HEK293 (cell line): ENCODE results near the gene AATF.

Experiments used
- ATF2 ChIP-seq: fragments of 450-650 bp; formaldehyde crosslinking; IDR thresholded peaks from 2 replicates; pipeline ENCODE4 v1.5.1; 2016; ENCODE audit warnings: missing biosample characterization, missing genetic modification characterization, low read depth
- BCL11B ChIP-seq: fragments of 450-650 bp; formaldehyde crosslinking; IDR thresholded peaks from 2 replicates; pipeline ENCODE4 v1.5.1; 2016; ENCODE audit warnings: low read depth, missing biosample characterization, missing genetic modification characterization
- FEZF1 ChIP-seq: fragments of 450-650 bp; formaldehyde crosslinking; IDR thresholded peaks from 2 replicates; pipeline ENCODE4 v1.5.1; 2016; ENCODE audit warnings: missing biosample characterization, missing genetic modification characterization
- KLF1 ChIP-seq: fragments of 450-650 bp; formaldehyde crosslinking; IDR thresholded peaks from 2 replicates; pipeline ENCODE4 v1.5.1; 2016; ENCODE audit warnings: missing biosample characterization, missing genetic modification characterization
- KLF17 ChIP-seq: fragments of 450-650 bp; formaldehyde crosslinking; IDR thresholded peaks from 2 replicates; pipeline ENCODE4 v1.5.1; 2016; ENCODE audit warnings: missing biosample characterization, missing genetic modification characterization
- ZBTB10 ChIP-seq: fragments of 450-650 bp; formaldehyde crosslinking; IDR thresholded peaks from 2 replicates; pipeline ENCODE4 v1.5.1; 2016; ENCODE audit warnings: missing biosample characterization, missing genetic modification characterization
- ZBTB17 ChIP-seq: fragments of 450-650 bp; formaldehyde crosslinking; IDR thresholded peaks from 2 replicates; pipeline ENCODE4 v1.5.1; 2016; ENCODE audit warnings: missing biosample characterization, missing genetic modification characterization
- ZBTB20 ChIP-seq: fragments of 450-650 bp; formaldehyde crosslinking; IDR thresholded peaks from 2 replicates; pipeline ENCODE4 v1.5.1; 2016; ENCODE audit warnings: missing biosample characterization, missing genetic modification characterization
- ZEB2 ChIP-seq: fragments of 450-650 bp; formaldehyde crosslinking; IDR thresholded peaks from 2 replicates; pipeline ENCODE4 v1.5.1; 2016; ENCODE audit warnings: missing biosample characterization, missing genetic modification characterization
- ZFP37 ChIP-seq: fragments of 450-650 bp; formaldehyde crosslinking; IDR thresholded peaks from 2 replicates; pipeline ENCODE4 v1.5.1; 2016; ENCODE audit warnings: missing biosample characterization, missing genetic modification characterization
- ZNF140 ChIP-seq: fragments of 450-650 bp; formaldehyde crosslinking; IDR thresholded peaks from 2 replicates; pipeline ENCODE4 v1.5.1; 2016; ENCODE audit warnings: missing biosample characterization, missing genetic modification characterization
- ZNF184 ChIP-seq: fragments of 450-650 bp; IDR thresholded peaks from 2 replicates; pipeline ENCODE4 v1.5.1; 2018; ENCODE audit warnings: missing biosample characterization, mild to moderate bottlenecking, missing genetic modification characterization
- ZNF292 ChIP-seq: fragments of 450-650 bp; formaldehyde crosslinking; IDR thresholded peaks from 2 replicates; pipeline ENCODE4 v1.5.1; 2016; ENCODE audit warnings: low read depth, missing biosample characterization, missing genetic modification characterization, borderline replicate concordance
- ZNF366 ChIP-seq: fragments of 450-650 bp; formaldehyde crosslinking; conservative IDR thresholded peaks from 2 replicates; pipeline ENCODE4 v1.5.1; 2016; ENCODE audit warnings: missing biosample characterization, missing genetic modification characterization
- ZNF501 ChIP-seq: fragments of 450-650 bp; formaldehyde crosslinking; IDR thresholded peaks from 2 replicates; pipeline ENCODE4 v1.5.1; 2016; ENCODE audit warnings: missing biosample characterization, missing genetic modification characterization
- ZNF639 ChIP-seq: fragments of 450-650 bp; formaldehyde crosslinking; IDR thresholded peaks from 2 replicates; pipeline ENCODE4 v1.5.1; 2016; ENCODE audit warnings: missing biosample characterization, missing genetic modification characterization
- ZNF768 ChIP-seq: fragments of 450-650 bp; formaldehyde crosslinking; IDR thresholded peaks from 2 replicates; pipeline ENCODE4 v1.5.1; 2018; ENCODE audit warnings: missing biosample characterization, mild to moderate bottlenecking, missing genetic modification characterization
- ZSCAN4 ChIP-seq: fragments of 450-650 bp; formaldehyde crosslinking; IDR thresholded peaks from 2 replicates; pipeline ENCODE4 v1.5.1; 2017; ENCODE audit warnings: missing biosample characterization, missing genetic modification characterization
- TF ChIP-seq, protein P1 (sequence below): fragments of 450-650 bp; formaldehyde crosslinking; IDR thresholded peaks from 2 replicates; pipeline ENCODE4 v1.5.1; 2016; ENCODE audit warnings: missing biosample characterization, missing genetic modification characterization
- TF ChIP-seq, protein P2 (sequence below): sonication (generic); formaldehyde crosslinking; IDR thresholded peaks from 2 replicates; pipeline ENCODE4 v1.8.1; 2022; ENCODE audit warnings: mild to moderate bottlenecking, moderate library complexity, missing genetic modification reagents
- TF ChIP-seq, protein P3 (sequence below): fragments of 450-650 bp; formaldehyde crosslinking; IDR thresholded peaks from 2 replicates; pipeline ENCODE4 v1.5.1; 2016; ENCODE audit warnings: missing biosample characterization, missing genetic modification characterization

AATF gene

DNA sequence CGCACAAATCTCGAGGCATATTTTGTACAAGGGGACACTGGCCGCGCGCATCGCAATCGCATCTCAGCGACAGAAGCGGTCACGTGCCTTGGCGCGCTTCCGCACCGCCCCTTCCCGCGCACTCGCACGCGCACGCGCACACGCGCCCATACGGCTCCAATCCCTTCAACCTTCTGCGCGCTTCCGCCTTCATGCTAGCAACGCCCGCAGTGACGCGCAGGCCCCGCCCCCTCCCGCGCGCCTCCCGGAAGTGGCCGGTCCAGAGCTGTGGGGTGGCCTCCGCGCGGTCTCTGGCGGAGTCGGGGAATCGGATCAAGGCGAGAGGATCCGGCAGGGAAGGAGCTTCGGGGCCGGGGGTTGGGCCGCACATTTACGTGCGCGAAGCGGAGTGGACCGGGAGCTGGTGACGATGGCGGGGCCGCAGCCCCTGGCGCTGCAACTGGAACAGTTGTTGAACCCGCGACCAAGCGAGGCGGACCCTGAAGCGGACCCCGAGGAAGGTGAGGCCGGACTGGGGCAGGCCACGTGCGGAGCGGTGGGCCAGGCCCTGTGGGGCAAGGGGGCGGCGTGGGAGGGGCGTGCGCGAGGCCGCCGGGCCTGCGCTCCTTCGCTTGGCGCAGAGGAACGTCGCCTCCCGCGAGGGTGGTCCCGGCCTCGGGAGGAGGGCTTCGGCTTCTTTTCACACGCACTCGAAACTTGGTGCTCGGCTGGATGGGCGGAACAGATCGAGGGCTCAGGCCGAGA lies at the start of gene AATF (continued):
- TF ChIP-seq ZBTB17 (tag by site-specific recombination) (peak; percentile 72), ZSCAN4 (peak; percentile 9; the same call in 1 of the 2 replicates), FEZF1 (no peak; the same call in 1 of the 2 replicates), ZFP37 (tag by site-specific recombination) (peak; percentile 69; the same call in 1 of the 2 replicates), ATF2 (tag by site-specific recombination) (no peak), ZNF639 (tag by site-specific recombination) (no peak), ZBTB20 (tag by site-specific recombination) (peak; percentile 77; the same call in 1 of the 2 replicates), ZEB2 (peak; percentile 81; the same call in 1 of the 2 replicates), ZNF501 (tag by site-specific recombination) (peak; percentile 77; the same call in 1 of the 2 replicates), ZNF184 (no peak), ZBTB10 (tag by site-specific recombination) (no peak), KLF17 (tag by site-specific recombination) (peak; percentile 52), ZNF292 (no peak), ZNF768 (tag by site-specific recombination) (no peak; the same call in 1 of the 2 replicates), BCL11B (tag by site-specific recombination) (no peak), KLF1 (tag by site-specific recombination) (peak; percentile 59), ZNF140 (tag by site-specific recombination) (no peak; the same call in 1 of the 2 replicates), ZNF366 (tag by site-specific recombination) (no peak)
- TF ChIP-seq, protein P1, sequence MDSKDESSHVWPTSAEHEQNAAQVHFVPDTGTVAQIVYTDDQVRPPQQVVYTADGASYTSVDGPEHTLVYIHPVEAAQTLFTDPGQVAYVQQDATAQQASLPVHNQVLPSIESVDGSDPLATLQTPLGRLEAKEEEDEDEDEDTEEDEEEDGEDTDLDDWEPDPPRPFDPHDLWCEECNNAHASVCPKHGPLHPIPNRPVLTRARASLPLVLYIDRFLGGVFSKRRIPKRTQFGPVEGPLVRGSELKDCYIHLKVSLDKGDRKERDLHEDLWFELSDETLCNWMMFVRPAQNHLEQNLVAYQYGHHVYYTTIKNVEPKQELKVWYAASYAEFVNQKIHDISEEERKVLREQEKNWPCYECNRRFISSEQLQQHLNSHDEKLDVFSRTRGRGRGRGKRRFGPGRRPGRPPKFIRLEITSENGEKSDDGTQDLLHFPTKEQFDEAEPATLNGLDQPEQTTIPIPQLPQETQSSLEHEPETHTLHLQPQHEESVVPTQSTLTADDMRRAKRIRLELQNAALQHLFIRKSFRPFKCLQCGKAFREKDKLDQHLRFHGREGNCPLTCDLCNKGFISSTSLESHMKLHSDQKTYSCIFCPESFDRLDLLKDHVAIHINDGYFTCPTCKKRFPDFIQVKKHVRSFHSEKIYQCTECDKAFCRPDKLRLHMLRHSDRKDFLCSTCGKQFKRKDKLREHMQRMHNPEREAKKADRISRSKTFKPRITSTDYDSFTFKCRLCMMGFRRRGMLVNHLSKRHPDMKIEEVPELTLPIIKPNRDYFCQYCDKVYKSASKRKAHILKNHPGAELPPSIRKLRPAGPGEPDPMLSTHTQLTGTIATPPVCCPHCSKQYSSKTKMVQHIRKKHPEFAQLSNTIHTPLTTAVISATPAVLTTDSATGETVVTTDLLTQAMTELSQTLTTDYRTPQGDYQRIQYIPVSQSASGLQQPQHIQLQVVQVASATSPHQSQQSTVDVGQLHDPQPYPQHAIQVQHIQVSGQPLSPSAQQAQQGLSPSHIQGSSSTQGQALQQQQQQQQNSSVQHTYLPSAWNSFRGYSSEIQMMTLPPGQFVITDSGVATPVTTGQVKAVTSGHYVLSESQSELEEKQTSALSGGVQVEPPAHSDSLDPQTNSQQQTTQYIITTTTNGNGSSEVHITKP = peak; percentile 66; the same call in 1 of the 2 replicates
- TF ChIP-seq, protein P2, sequence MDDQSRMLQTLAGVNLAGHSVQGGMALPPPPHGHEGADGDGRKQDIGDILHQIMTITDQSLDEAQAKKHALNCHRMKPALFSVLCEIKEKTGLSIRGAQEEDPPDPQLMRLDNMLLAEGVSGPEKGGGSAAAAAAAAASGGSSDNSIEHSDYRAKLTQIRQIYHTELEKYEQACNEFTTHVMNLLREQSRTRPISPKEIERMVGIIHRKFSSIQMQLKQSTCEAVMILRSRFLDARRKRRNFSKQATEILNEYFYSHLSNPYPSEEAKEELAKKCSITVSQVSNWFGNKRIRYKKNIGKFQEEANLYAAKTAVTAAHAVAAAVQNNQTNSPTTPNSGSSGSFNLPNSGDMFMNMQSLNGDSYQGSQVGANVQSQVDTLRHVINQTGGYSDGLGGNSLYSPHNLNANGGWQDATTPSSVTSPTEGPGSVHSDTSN = 0 out of 2 replicates have a peak, but pooled peaks have one; percentile 61
- TF ChIP-seq, protein P3, sequence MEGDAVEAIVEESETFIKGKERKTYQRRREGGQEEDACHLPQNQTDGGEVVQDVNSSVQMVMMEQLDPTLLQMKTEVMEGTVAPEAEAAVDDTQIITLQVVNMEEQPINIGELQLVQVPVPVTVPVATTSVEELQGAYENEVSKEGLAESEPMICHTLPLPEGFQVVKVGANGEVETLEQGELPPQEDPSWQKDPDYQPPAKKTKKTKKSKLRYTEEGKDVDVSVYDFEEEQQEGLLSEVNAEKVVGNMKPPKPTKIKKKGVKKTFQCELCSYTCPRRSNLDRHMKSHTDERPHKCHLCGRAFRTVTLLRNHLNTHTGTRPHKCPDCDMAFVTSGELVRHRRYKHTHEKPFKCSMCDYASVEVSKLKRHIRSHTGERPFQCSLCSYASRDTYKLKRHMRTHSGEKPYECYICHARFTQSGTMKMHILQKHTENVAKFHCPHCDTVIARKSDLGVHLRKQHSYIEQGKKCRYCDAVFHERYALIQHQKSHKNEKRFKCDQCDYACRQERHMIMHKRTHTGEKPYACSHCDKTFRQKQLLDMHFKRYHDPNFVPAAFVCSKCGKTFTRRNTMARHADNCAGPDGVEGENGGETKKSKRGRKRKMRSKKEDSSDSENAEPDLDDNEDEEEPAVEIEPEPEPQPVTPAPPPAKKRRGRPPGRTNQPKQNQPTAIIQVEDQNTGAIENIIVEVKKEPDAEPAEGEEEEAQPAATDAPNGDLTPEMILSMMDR (tag by site-specific recombination) = peak; percentile 61; the same call in 1 of the 2 replicates
